Measurements from ENCODE around the gene TXK. TPM values are rescaled to one million over a fixed set of nuclear protein-coding genes. Genes with fewer than 3 reads are reported as not detected.

The TXK gene
- total RNA-seq, 3 donors from 2014 or later (not counting 1 experiment from before 2014, with no cell fraction given): 197 to 338 (median 225) TPM

DNA sequence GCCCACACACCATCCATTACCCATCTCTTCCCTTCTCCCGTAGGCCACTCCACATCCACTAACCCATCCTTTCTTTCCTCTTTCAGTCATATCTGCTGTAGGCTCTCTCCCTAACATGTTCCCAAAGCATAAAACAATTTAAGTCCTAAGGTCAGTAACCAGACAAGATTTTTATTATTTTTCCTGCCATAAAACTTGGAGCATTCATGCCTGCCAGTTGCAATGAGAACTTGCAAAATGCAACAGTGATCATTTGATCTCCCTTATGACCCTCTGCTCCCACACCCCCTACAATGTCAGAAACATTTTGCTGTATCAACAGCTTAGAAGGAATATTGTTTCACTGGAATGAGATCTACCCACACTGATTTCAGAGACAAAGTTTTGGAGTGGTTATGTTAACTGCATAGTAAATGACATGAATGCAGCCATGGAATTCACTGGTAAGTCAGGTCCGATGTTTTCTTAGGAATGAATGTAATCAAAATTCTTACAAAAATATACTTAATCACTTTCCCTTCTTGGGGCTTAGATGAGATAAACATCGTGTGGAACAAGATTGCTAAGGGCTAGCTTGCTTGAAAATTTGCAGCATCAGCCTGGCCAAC is 111.8 kb downstream of the TXK start:
- no peak overlapping the region for H3K4me3 Mint-ChIP-seq
- no peaks in the 10 kb centered on the region for H3K36me3 Mint-ChIP-seq
- ATAC-seq (no peak), DNase-seq (no peak)
- no peaks in the 10 kb centered on the region for H3K9me3 ChIP-seq (ENCODE audit: control insufficient read depth, insufficient read depth, low read length)
- no peak overlapping the region for H3K27ac ChIP-seq (ENCODE audit: low read length)
- no peak overlapping the region for H3K27ac Mint-ChIP-seq
- intact Hi-C loops (cut with micrococcal nuclease): no loop called here
- peaks cover 0 to 3% of the 10 kb centered on the region in 2 donors for H3K4me1 Mint-ChIP-seq
- H3K27me3 Mint-ChIP-seq (ENCODE audit: low read depth in 2 of 2): peaks cover 8 to 20% of the 10 kb centered on the region in 2 donors
- H3K9me3 Mint-ChIP-seq: no peaks in the 10 kb centered on the region
- WGBS (ENCODE audit: insufficient coverage): 89% methylated on average over 3 of the region's 3 CpGs
- no peaks in the 10 kb centered on the region for H3K36me3 ChIP-seq (ENCODE audit: control insufficient read depth, insufficient read depth, low read length)
- TF ChIP-seq, protein P1, sequence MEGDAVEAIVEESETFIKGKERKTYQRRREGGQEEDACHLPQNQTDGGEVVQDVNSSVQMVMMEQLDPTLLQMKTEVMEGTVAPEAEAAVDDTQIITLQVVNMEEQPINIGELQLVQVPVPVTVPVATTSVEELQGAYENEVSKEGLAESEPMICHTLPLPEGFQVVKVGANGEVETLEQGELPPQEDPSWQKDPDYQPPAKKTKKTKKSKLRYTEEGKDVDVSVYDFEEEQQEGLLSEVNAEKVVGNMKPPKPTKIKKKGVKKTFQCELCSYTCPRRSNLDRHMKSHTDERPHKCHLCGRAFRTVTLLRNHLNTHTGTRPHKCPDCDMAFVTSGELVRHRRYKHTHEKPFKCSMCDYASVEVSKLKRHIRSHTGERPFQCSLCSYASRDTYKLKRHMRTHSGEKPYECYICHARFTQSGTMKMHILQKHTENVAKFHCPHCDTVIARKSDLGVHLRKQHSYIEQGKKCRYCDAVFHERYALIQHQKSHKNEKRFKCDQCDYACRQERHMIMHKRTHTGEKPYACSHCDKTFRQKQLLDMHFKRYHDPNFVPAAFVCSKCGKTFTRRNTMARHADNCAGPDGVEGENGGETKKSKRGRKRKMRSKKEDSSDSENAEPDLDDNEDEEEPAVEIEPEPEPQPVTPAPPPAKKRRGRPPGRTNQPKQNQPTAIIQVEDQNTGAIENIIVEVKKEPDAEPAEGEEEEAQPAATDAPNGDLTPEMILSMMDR (IDR thresholded peaks at IDR 0.05): no peak
- H3K27me3 ChIP-seq (ENCODE audit: control insufficient read depth, insufficient read depth, low read length): no peaks in the 10 kb centered on the region
- peaks cover 3% of the 10 kb centered on the region for H3K4me1 ChIP-seq (ENCODE audit: control insufficient read depth, insufficient read depth, low read length)
- H3K4me3 ChIP-seq (ENCODE audit: low read length): no peak overlapping the region

DNA sequence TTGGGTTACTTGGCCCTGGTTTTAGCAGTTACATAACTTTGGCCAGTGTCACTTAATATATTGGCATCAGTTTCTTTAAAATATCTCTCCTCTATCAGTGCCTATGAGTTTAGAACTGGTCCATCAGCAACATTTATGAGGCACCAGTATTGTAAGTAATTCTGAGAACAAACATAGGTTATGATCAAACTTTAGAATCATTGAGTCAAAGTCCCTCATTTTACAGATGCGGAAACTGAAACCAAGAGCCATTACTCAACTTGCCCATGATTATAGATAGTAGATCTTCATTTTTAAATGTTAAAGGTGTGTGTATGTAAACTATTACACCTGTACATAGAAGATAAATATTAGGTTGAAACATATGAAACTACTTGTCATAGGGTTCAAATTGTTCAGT is 113.0 kb downstream of the TXK start:
- DNase-seq (no peak), ATAC-seq (no peak)
- Histone ChIP-seq H3K27me3 (ENCODE audit: control insufficient read depth, insufficient read depth, low read length) (peaks cover 3% of the 10 kb centered on the region), H3K27ac (ENCODE audit: low read length) (no peak overlapping the region), H3K4me3 (ENCODE audit: low read length) (no peak overlapping the region), H3K9me3 (ENCODE audit: control insufficient read depth, insufficient read depth, low read length) (no peaks in the 10 kb centered on the region), H3K4me1 (ENCODE audit: control insufficient read depth, insufficient read depth, low read length) (peaks cover 12% of the 10 kb centered on the region), H3K36me3 (ENCODE audit: control insufficient read depth, insufficient read depth, low read length) (no peaks in the 10 kb centered on the region)
- Mint-ChIP-seq H3K4me1 (peaks cover 2 to 15% of the 10 kb centered on the region in 2 donors), H3K36me3 (no peaks in the 10 kb centered on the region), H3K27ac (no peak overlapping the region), H3K9me3 (no peaks in the 10 kb centered on the region), H3K27me3 (ENCODE audit: low read depth in 2 of 2) (peaks cover 8 to 21% of the 10 kb centered on the region in 2 donors), H3K4me3 (no peak overlapping the region)
- TF ChIP-seq, protein P1 (IDR thresholded peaks at IDR 0.05): no peak
- intact Hi-C loops (cut with micrococcal nuclease): no loop called here
- no CpG with 5 or more reads among the region's 1 CpG for WGBS (ENCODE audit: insufficient coverage)

DNA sequence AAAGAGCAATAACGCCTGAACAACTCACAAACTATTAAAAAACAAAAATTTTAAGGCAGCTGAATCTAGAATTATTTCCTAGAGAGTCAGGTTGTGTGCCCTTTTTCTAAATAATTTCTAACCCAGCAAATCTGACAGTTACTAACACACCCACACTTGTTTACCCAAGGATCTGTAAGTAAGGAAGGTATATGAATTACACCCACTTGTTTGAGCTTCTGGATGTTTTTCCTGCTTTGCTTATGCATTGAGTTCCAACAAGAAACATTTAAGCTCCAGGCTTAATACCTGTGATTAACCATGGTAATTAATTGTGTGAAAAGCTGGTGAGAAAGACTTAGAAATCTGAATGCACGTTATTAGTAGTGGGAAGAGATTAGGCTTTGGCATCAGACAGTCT is 115.9 kb downstream of the TXK start:
- no peak for ATAC-seq
- TF ChIP-seq, protein P1 (IDR thresholded peaks at IDR 0.05): no peak
- Mint-ChIP-seq H3K9me3 (no peaks in the 10 kb centered on the region), H3K36me3 (no peaks in the 10 kb centered on the region), H3K27me3 (ENCODE audit: low read depth in 2 of 2) (peaks cover 29 to 33% of the 10 kb centered on the region in 2 donors), H3K4me1 (peaks cover 6 to 21% of the 10 kb centered on the region in 2 donors), H3K27ac (no peak overlapping the region), H3K4me3 (peak overlapping the region; percentile 21)
- Histone ChIP-seq H3K4me3 (ENCODE audit: low read length) (no peak overlapping the region), H3K36me3 (ENCODE audit: control insufficient read depth, insufficient read depth, low read length) (no peaks in the 10 kb centered on the region), H3K9me3 (ENCODE audit: control insufficient read depth, insufficient read depth, low read length) (no peaks in the 10 kb centered on the region), H3K4me1 (ENCODE audit: control insufficient read depth, insufficient read depth, low read length) (peaks cover 20% of the 10 kb centered on the region), H3K27ac (ENCODE audit: low read length) (no peak overlapping the region), H3K27me3 (ENCODE audit: control insufficient read depth, insufficient read depth, low read length) (peaks cover 12% of the 10 kb centered on the region)
- DNase-seq: no peak
- intact Hi-C loops (cut with micrococcal nuclease): no loop called here
- 97% methylated on average over 2 of the region's 2 CpGs for WGBS (ENCODE audit: insufficient coverage)

DNA sequence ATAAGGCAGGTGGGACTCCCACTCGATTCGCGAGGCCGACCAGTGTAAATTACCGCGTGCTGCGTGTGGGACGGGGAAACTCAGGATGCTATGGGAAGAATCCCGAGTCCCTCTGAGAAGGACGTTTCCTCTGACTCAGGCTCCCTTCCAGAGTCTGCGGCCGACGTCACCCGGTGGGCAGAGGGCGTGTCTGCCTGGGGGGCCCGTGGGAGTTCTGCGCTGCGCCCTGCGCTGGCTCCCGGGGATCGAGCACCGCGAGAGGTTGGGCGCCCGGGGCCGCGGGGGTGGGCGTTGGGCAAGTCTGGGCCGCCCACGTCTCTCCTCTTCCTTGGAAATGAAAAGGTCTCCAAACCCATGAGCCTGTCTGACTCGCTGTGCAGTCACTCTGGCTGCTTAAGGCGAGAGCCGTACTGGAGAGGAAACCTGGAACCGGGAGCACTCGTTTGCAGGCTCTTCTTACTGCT is 116.9 kb downstream of the TXK start:
- DNase-seq (peak; percentile 20 to 33), ATAC-seq (peak; percentile 7 to 19 (median 18))
- Histone ChIP-seq H3K36me3 (ENCODE audit: control insufficient read depth, insufficient read depth, low read length) (no peaks in the 10 kb centered on the region), H3K9me3 (ENCODE audit: control insufficient read depth, insufficient read depth, low read length) (no peaks in the 10 kb centered on the region), H3K27me3 (ENCODE audit: control insufficient read depth, insufficient read depth, low read length) (peaks cover 12% of the 10 kb centered on the region), H3K4me3 (ENCODE audit: low read length) (peak overlapping the region; percentile 60), H3K4me1 (ENCODE audit: control insufficient read depth, insufficient read depth, low read length) (peaks cover 20% of the 10 kb centered on the region), H3K27ac (ENCODE audit: low read length) (no peak overlapping the region)
- TF ChIP-seq, protein P1 (IDR thresholded peaks at IDR 0.05): no peak
- Mint-ChIP-seq H3K4me3 (peak overlapping the region; percentile 87), H3K36me3 (no peaks in the 10 kb centered on the region), H3K27me3 (ENCODE audit: low read depth in 2 of 2) (peaks cover 29 to 35% of the 10 kb centered on the region in 2 donors), H3K4me1 (peaks cover 6 to 21% of the 10 kb centered on the region in 2 donors), H3K27ac (no peak overlapping the region), H3K9me3 (no peaks in the 10 kb centered on the region)
- intact Hi-C loops (cut with micrococcal nuclease): no loop called here
- 3% methylated on average over 35 of the region's 35 CpGs for WGBS (ENCODE audit: insufficient coverage)
